SU-DHL-6 (cell line): ENCODE data around the gene RPUSD2.

Experiments
- H2AFZ ChIP-seq: fragments of 200-600 bp; sonication (generic); 2 replicates; pipeline ENCODE4 v1.6.1; 2014; ENCODE audit warnings: low read depth, mild to moderate bottlenecking, moderate library complexity, mixed read lengths, antibody characterized with exemption, low read length; ENCODE audit not compliant: severe bottlenecking
- H3F3A ChIP-seq: fragments of 200-600 bp; shearing (Covaris generic); 2 replicates; pipeline ENCODE4 v1.6.0; 2016; ENCODE audit warnings: antibody characterized with exemption, mild to moderate bottlenecking; ENCODE audit not compliant: insufficient read depth
- H3K27ac ChIP-seq: fragments of 200-600 bp; sonication (generic); 2 replicates; pipeline ENCODE4 v1.5.1; 2016; ENCODE audit warnings: low read depth, mild to moderate bottlenecking, low read length, moderate library complexity, mixed read lengths
- H3K27me3 ChIP-seq: fragments of 200-600 bp; sonication (generic), shearing (Covaris generic); 2 replicates; pipeline ENCODE4 v1.6.0; 2014; ENCODE audit warnings: mild to moderate bottlenecking, low read length
- H3K36me3 ChIP-seq: fragments of 200-600 bp; sonication (generic); 2 replicates; pipeline ENCODE4 v1.6.1; 2014; ENCODE audit warnings: mild to moderate bottlenecking, low read length, mixed read lengths
- H3K4me2 ChIP-seq: fragments of 300-600, 200-600 bp; shearing (Covaris generic), sonication (generic); 2 replicates; pipeline ENCODE4 v1.6.0; 2014; ENCODE audit warnings: low read length, low read depth, mild to moderate bottlenecking; ENCODE audit not compliant: poor library complexity, severe bottlenecking
- H3K4me3 ChIP-seq: fragments of 200-600 bp; sonication (generic); 2 replicates; pipeline ENCODE4 v1.5.1; 2014; ENCODE audit warnings: antibody characterized with exemption, low read length, mild to moderate bottlenecking, mixed read lengths; ENCODE audit not compliant: insufficient read depth, poor library complexity, severe bottlenecking
- H3K79me2 ChIP-seq: fragments of 200-600 bp; sonication (generic); 2 replicates; pipeline ENCODE4 v1.6.1; 2014; ENCODE audit warnings: mild to moderate bottlenecking, low read length, moderate library complexity; ENCODE audit not compliant: insufficient read depth
- H3K9ac ChIP-seq: fragments of 200-600 bp; sonication (generic); 2 replicates; pipeline ENCODE4 v1.7.0; 2014; ENCODE audit warnings: mild to moderate bottlenecking, low read length
- H3K9me2 ChIP-seq: fragments of 200-600 bp; sonication (generic); replicated peaks from 2 replicates; pipeline ENCODE4 v1.6.1; 2014; ENCODE audit warnings: low read length; ENCODE audit not compliant: insufficient read depth
- H3K9me3 ChIP-seq: fragments of 200-600 bp; sonication (generic); 2 replicates; pipeline ENCODE4 v1.6.1; 2014; ENCODE audit warnings: low read length, mixed read lengths; ENCODE audit not compliant: insufficient read depth
- H4K20me1 ChIP-seq: fragments of 200-600 bp; sonication (generic); 2 replicates; pipeline ENCODE4 v1.6.1; 2014; ENCODE audit warnings: low read depth, mild to moderate bottlenecking, antibody characterized with exemption, low read length, moderate library complexity, mixed read lengths
- EZH2phosphoT487 ChIP-seq: fragments of 200-600 bp; sonication (generic), shearing (Covaris generic); conservative IDR thresholded peaks from 2 replicates; pipeline ENCODE4 v1.6.1; 2018; ENCODE audit warnings: mild to moderate bottlenecking, antibody characterized with exemption, low read length, moderate library complexity, mixed read lengths
- TF ChIP-seq, protein P1 (sequence below): fragments of 200-600 bp; sonication (generic); IDR thresholded peaks from one replicate; pipeline ENCODE4 v1.5.1; 2017; ENCODE audit warnings: antibody characterized with exemption, mild to moderate bottlenecking, low read length, moderate library complexity; ENCODE audit not compliant: insufficient read depth, poor library complexity, severe bottlenecking

Gene RPUSD2

DNA sequence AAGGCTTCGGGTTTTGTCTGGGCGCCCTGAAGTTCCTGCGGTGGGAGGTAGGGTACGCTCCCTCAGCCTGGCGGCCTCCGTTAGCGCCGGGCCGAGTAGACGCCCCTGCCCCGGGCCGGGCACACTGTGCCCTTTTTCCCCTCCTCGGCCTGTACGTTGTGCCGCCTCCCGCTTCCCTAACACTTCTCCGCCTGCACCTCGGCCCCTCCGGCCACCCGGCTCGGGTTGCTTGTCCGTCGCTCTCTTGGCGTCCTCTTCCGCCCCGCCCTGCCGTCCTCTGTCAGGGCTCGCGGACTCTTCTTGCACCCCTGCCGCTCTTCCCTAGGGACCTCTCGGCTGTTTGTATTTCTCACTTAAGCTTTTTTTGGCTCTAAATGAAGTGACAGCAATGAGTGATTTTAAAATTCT is 25.3 kb downstream of the RPUSD2 start:
- Histone ChIP-seq H3F3A (peaks cover 38% of the 10 kb centered on the region), H3K4me2 (peak overlapping the region; percentile 100), H3K36me3 (no peaks in the 10 kb centered on the region), H3K9me2 (no peaks in the 10 kb centered on the region), H3K9ac (peak overlapping the region; percentile 88), H3K79me2 (peaks cover 53% of the 10 kb centered on the region), H2AFZ (peak overlapping the region; percentile 85), H3K27ac (peak overlapping the region; percentile 95), H3K27me3 (no peaks in the 10 kb centered on the region), H3K4me3 (peak overlapping the region; percentile 97), H4K20me1 (no peaks in the 10 kb centered on the region), H3K9me3 (no peaks in the 10 kb centered on the region)
- no peak for TF ChIP-seq EZH2phosphoT487
- TF ChIP-seq, protein P1, sequence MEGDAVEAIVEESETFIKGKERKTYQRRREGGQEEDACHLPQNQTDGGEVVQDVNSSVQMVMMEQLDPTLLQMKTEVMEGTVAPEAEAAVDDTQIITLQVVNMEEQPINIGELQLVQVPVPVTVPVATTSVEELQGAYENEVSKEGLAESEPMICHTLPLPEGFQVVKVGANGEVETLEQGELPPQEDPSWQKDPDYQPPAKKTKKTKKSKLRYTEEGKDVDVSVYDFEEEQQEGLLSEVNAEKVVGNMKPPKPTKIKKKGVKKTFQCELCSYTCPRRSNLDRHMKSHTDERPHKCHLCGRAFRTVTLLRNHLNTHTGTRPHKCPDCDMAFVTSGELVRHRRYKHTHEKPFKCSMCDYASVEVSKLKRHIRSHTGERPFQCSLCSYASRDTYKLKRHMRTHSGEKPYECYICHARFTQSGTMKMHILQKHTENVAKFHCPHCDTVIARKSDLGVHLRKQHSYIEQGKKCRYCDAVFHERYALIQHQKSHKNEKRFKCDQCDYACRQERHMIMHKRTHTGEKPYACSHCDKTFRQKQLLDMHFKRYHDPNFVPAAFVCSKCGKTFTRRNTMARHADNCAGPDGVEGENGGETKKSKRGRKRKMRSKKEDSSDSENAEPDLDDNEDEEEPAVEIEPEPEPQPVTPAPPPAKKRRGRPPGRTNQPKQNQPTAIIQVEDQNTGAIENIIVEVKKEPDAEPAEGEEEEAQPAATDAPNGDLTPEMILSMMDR, result no peak

DNA sequence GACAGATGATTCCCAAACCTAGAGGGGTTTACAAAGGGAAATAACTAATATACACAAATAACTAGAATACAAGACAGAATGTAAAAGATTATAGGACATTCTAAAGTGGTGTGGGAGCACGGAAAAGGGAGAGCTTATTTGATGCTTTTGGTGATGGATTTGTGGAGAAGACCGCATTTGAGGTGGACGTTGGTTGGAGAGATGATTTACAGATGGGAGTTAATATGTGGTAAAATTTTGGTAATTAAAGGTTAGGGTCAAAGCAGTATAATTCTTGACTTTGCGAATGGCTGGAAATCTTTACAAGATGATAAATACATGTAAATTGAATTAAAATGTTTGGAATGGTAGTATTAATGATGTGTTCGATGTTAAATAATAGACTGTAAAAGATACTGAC is 26.1 kb downstream of the RPUSD2 start:
- peak overlapping the region; percentile 95 for H3K27ac ChIP-seq
- no peak overlapping the region for H2AFZ ChIP-seq

DNA sequence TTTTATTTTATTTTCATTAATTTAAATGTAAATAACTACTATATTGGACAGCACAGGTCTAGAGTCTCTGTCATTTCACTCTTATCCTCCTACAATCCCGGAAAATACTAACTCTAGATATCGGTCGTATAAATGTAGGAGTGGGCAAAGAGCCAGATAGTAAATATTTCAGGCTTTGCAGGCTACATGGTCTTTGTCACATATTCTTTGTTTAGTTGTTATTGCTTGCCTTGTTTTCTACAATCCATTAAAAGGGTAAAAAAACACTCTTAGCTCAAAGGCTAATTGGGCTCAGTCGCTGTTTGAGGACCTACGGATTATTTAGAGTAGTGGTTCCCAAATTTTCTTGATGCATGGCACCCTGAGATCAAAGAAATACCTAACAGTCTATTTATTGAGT is 26.7 kb downstream of the RPUSD2 start:
- Histone ChIP-seq H3K27ac (peak overlapping the region; percentile 95; the same call in 1 of the 2 replicates), H3K9me2 (no peaks in the 10 kb centered on the region), H3K4me2 (peak overlapping the region; percentile 100), H3K79me2 (peaks cover 66% of the 10 kb centered on the region), H3K9ac (peak overlapping the region; percentile 88), H4K20me1 (no peaks in the 10 kb centered on the region), H3K36me3 (peaks cover 3% of the 10 kb centered on the region), H2AFZ (no peak overlapping the region), H3K4me3 (peak overlapping the region; percentile 97), H3K27me3 (no peaks in the 10 kb centered on the region), H3F3A (peaks cover 32% of the 10 kb centered on the region), H3K9me3 (no peaks in the 10 kb centered on the region)
- TF ChIP-seq, protein P1, result no peak
- no peak for TF ChIP-seq EZH2phosphoT487

More for the DNA sequence above, 26.1 kb downstream of the RPUSD2 start:
- Histone ChIP-seq H3K9me3 (no peaks in the 10 kb centered on the region), H3F3A (peaks cover 36% of the 10 kb centered on the region), H3K9me2 (no peaks in the 10 kb centered on the region), H3K36me3 (peaks cover 2% of the 10 kb centered on the region; the same call in 1 of the 2 replicates), H3K4me3 (peak overlapping the region; percentile 97), H4K20me1 (no peaks in the 10 kb centered on the region), H3K27me3 (no peaks in the 10 kb centered on the region), H3K9ac (peak overlapping the region; percentile 88), H3K79me2 (peaks cover 61% of the 10 kb centered on the region), H3K4me2 (peak overlapping the region; percentile 100)
- TF ChIP-seq, protein P1, result no peak
- TF ChIP-seq EZH2phosphoT487, result no peak
